GM19238 (cell line): Measurements from ENCODE around the gene ZMYND10.
"Not testable (repeated sequence)": the region's sequence is repeated elsewhere in the genome, so short reads cannot be mapped to it uniquely, and the experiment has no call there.

Source experiments
- DNase-seq: peaks from one replicate; pipeline ENCODE4 v3.0.0; 2011; ENCODE audit warnings: low spot score; ENCODE audit not compliant: insufficient read length

The ZMYND10 gene

DNA sequence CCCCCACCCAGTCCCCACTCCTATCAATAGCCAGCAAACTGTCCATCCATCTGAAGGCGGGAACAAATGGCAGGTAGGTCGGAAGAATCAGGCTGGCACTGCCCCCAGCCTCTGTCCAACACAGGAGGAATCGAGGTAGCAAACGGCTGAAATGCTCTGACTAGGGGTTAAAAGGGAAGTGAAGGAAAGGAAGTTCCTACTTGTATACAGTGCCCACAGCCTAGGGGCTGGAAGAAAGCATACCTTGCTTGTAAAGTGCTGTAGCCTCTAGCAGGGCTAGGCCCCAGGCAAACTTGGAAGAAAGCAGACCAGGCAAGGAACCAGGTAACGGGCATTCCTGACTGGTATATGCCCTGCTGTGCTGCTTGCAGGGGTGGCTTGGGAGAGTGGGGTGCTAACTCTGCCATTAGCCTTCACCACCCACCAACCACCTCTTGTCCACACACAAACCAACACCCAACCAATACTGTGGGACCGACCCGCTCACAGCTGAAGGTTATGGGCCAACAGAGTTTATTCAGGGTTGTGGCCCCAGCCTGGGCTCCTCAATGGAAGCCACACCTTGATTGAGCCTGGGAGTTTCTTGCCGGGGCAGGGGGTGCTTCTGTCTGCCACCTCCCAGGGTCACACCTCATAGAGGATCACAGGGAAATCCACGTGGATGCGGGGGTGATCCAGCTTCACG lies 19.9 kb downstream of the ZMYND10 start:
- DNase-seq = no peak

DNA sequence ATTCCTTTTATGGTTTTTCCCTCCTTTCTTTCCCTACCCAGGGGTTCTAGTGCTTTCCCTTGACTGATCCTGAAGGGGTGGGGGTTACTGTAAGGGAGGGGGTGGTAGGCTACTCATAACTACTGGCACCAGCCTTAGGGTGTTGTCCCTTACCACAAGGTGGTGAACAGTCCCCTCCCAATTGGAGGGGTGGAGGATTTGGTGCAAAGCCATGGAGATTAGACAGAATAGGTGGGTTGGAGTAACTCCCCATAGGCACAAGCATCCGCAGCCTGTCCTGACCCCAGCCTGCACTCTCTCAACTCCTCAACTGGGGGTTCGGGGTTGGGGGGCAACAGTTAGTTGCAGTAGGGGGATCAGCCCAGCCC lies 20.4 kb downstream of the ZMYND10 start:
- DNase-seq = no peak

DNA sequence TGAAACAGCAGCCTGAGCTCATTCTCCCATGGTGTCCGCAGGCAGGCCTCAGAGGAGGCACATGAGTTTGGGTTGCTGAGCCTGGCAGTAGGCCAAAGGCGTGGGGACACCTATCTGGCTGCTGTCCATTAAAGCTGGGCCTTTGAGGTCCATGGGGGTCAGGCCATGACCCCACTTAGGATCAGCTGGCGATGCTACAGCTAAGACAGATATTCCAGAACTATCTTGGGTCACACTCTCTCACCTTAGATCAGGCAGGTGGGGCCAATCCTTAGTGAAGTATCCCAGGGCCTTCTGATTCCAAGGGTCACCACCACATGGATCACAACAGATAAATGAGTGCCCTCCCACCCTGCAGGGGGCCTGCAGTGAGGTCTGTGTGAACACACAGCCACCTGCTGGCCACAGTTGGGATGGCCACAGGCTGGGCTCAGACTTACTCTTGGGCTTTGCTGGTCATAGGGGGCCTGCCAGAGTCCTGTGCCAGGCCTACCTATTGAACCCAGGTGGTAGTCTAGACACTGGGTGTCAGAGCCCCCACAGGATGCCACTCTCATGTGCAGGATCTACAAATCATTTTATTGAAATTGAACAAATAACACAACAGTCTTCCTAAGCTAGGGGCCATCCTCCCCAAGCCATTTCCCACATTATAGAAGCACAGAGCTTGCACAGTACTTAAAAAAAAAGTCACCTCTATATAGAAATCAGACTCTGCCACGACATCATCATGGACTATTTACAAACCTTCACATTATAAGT lies 21.0 kb downstream of the ZMYND10 start:
- DNase-seq = peak; percentile 53

DNA sequence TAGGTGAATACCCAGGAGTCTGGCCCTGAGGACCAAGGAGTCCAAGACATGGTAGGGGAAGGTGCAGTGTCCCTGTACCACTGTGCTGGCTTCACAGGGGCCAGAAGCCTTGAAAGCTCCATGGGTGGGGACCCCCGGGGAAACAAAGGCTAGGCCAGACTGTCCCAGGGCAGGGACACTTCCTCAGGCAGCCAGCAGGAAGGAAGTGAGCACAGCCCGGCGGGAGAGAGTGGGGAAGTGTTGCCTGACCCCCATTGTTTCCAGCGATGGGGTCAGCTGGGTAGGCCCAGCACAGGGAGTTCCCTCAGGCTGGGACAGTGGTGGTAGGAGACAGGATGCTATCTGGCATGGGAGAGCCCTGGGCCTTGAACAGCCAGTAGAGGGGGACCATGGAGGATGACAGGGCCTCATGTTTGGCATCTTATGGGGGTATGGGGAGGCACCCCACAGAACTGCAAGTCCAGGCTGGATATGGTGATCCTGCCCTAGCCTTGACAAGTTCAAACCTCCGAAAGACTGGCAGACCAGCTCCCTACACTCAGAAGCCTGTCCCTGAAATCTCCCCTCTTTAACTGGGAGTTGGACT lies 21.8 kb downstream of the ZMYND10 start:
- DNase-seq = no peak

DNA sequence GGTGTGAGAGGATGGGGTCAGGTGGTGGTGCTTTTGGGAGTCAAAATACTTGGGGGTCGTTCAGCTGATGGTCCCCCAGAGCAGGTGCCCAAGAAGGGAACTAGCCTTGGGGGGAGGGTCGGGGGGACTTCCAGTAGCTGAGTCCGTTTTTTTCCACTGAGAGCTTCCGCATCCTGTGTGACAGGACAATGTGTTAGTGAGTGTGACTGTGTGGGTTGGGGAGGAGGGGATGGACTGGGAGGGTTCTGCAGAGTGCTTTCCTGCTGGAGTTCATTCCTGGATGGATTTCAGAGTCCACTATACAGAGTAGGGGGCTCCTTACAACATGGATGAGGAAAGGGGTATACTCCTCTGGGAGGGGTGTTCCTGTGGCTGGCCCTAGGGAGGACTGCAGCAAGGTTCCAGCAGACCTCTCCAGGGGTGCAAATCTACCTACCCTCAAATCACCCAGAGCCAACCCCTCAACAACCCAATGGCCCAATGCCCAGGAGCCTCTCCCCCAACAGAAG lies 22.4 kb downstream of the ZMYND10 start:
- DNase-seq = no peak

DNA sequence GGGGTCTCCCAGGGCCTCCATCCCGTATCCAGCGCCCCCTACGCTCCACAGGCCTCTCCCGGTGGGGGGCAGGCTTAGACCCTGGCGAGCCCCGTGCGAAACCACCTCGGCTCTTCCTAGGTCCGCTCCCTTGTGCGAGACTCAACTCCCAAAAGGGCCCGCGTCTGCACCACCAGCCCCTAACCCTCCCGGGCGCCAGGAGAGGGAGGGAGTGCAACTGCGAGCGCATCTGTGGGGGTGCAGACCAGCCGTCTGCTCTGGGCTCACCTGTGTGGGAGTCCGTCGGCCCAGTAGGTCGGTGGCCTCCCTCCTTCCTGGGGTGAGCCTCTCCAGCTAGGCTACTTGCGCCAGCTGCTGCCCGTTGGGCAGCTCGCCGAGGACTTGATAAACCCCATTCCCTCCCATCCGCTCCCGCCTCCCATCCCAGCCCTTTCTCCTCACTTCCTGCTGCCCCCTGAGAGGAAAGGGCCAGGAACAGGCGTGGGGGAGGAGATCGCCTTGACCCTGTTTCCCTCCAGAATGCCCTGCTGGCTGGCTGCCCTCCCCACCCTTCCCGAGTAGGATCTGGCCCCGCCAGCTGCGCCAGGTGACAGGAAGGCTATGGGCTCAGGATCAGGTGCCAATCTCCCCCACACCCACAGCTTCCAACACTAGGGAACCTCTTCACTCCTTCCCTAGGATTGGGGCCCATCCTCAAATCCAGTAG lies 23.0 kb downstream of the ZMYND10 start, which contains the start of gene HYAL2:
HYAL2 (minus strand) TSS at position 360 of the 706 bp plus-strand sequence. CDS start 2,256 bp downstream, outside the sequence.
- no peak for DNase-seq

DNA sequence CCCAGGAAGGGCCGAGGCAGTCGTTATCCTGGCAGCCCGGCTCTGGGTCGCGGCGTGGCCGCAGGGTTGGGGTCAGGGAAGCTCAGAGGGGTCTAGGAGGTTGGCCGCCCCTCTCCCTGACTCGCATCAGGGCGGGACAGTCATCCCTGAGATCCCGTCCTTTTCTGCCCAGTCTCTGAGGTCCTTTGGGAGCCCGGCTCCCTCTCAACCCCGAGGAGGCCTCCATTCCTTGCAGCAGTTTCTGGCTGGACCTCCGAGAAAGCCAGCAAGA lies 23.5 kb downstream of the ZMYND10 start:
- no peak for DNase-seq

DNA sequence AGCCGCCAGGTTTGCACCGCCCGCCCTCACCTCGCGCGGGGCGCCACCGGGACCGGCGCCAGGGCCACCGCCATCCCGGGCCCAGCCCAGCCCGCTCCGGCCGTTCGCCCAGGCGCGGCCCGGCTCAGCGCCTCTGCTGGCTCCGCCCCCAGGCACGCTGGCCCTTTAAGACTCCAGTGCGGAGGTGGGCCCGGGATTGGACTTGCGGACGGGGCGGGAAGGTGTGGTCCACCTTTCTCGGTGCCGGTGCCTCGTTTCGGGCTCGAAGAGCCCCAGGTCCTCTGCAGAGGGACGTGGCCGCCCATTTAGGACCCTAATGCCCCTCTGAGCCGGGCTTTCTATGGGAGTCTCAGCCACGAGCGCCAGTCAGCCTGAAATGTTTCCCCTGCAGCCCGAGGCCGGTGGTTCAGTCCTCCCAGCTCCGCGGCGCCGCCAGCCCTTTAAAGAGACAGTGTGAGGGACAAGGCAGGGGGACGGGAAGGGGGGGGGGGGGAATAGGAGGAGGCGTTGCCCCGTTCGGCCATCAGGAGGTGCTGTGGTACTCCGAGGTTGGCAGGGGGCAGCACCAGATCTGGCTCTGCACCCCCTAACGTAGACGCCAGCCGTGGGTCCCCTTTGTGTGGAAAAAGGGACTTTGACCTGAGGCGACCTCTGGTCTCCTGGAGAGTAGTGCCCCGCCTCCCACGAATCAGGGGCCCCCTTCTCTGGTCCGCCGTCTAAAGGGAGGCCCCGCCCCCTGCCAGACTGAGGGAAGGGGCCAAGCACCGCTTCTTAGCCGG lies 24.0 kb downstream of the ZMYND10 start:
- peak; percentile 93 for DNase-seq

DNA sequence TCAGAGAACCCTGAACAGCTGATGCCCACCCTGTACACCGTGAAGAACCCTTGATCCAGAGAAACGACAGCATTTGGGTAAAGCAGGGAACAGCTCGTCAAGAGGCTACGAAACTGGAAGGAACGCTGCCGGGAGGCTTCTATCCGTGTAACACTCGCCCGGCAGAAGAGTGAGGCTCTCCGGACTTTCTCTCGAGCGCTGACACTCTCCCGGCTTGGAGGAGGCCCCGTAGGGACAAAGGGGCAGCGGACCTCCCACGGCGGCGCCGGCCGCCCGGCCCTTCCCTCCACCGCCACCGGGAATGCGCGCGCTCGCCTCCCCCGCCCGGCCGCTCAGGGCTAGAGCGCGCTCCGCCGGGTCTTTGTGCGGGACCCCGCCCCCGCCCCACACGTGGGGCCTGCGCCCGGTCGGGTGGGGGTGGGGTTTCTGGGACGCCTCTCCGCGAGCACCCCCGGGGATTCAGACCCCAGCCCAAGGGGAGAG lies 24.6 kb downstream of the ZMYND10 start:
- DNase-seq = peak; percentile 71

DNA sequence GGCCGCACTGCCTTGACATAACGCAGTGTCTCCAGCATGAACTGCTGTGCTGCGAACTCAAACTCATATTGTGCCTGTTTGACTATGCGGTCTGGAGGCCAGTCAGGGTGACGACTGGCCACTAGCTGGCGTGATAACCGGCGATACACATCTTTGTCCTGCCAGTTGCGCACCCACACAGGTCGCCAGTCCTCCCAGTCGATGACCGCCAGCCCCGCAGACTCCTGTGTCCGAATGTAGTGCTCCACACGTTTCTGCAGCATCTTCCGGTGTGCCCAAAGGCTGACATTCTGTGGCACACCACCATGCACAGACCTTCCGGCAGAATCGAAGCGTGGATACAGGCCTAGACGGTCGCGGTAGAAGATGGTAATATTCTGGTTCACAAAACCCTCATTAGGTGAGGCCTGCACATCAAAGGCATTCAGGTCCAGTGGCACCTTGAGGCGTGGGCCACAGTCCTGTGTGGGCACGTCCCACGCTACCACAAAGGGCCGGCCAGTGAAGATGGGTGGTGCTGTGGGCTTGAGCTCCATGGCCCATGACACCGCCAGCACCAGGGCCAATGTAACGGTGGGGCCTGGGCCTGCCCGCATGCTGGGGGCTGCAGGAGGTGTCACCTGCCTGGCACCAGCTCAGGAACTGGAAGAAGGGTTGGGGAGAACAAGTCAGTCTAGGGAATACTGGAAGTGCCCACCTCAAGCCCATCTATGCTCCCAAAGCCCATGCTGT lies 25.5 kb downstream of the ZMYND10 start:
- DNase-seq = no peak

DNA sequence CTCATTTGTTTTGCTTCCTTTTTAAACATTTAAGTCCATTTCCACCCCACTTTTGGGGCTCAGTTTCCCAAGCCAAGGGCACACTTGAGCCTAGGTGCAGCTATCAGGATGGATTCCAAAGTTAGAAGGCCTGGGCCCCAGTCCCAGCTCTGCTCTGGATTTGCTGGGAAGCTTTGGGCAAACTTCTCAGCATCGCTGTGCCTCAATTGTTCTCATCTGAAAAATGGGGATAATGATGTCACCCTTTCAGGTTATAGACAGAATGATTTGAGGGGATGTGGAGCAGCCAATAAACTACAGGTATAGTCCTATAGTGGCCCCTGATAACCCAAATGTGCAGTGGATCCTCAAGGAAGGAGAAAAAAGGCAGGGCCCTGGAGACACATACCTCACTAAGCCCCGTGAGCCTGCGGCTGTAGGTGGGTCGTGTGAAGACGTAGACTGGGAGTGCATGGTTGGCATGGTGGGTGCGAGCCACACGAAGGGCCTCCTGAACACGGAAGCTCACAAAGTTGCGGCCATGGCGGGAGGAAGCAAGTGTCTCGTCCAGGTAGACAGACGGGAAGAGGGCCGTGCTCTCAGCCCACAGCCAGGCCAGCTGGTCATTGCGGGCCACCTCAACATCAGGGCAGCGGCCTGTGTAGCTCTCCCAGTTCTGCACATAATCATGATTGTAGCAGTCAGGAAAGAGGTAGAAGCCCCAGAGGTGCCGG lies 26.2 kb downstream of the ZMYND10 start:
- no peak for DNase-seq

DNA sequence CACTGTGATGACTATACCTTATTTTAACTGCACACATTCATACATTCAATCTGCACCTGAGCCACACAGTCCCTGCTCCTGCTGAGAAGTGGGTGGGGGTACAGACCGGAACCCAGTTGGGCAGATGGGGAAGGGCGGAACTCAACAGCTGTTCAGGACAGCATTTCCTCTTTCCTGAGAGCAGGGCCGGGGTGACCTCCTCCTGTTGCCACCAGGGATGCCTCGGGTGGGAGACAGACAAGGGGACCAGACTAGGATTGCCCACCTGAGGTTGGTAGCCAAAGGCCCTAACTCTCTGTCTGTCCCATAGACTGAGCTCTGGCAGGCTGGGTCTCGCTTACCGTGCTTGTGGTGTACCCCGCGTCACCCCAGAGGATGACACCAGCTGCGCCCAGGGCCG lies 26.9 kb downstream of the ZMYND10 start:
- DNase-seq = no peak

DNA sequence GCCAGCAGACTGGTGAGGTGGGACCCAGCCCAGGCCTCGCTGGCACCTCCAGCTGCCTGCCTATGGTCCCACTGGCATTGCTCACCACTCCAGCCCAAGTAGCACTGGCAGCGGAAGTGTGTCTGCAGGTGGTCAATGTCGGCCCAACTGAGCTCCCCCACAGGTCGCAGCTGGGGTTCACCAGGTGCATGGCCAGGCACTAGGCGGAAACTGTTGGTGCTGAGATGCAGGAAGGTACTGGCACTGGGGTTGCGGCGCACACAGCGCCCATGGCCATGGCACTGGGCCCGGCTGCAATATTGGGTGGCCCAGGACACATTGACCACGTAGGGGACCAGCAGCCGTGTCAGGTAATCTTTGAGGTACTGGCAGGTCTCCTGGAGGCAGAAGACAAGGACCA lies 27.4 kb downstream of the ZMYND10 start:
- no peak for DNase-seq

DNA sequence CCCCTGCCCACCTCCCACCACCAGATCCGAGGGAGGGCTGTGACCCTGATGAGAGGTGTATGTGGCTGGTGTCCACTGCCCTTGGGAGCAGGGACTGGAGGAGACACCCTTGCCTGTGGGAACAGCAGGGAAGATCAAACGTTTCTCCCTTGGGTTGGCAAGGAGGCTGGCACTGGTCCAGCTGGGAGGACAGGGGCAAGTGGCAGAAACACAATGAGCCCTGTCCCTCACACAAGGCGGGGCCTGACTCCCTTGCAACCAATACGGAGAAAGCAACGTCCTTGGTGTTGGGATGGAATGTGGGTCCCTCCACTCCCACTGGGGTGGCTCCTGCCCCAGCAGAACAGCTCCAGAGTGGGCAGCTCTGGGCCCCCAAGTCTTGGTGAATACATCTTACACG lies 28.2 kb downstream of the ZMYND10 start:
- DNase-seq = no peak

DNA sequence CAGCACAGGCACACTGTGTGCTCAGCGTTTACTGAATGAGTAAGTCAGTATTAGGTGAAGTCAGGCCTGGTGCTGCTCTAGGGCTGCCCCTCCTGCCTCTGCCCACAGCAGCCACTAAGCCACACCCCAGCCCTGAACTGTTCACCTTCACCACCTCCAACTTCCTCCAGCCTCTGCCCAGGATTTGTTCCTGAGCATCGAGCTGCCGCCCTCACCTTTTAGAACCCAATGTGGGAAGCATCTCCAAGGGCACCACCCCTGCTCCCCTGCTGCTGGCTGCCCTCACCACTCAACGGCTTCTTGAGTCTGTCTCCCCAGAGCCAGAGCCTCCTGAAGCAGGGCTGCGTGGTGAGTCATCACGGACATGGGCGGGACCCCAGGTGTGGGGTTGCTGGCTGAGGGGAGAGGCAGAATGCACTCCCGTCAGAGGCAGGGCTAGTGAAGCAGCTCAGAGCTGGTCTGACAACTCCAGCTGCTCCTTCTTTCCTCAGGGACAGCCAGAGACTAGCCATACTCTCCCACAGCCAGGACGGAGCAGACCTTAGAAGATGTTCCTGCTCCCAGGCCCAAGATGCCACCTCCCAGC lies 28.8 kb downstream of the ZMYND10 start:
- DNase-seq = no peak

DNA sequence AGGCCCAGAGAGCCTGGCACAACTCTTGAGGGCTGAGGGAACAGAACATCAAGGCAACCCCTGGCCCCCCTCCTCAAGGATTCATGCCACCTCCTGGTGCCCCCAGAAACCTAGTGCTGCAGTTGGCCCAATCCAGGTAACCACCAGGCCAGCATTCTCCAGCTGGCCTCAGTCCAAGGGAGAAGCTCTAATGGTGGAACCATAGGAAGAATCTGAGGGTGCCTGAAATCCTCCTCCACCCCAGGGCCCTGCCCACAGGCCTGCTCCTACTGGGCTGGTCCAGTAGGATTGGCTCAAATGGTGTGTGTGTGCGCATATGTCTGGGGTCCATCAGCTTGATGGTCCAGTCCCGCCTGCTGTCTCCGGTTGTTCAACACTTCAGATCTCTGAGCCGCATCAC lies 30.7 kb downstream of the ZMYND10 start:
- no peak for DNase-seq

DNA sequence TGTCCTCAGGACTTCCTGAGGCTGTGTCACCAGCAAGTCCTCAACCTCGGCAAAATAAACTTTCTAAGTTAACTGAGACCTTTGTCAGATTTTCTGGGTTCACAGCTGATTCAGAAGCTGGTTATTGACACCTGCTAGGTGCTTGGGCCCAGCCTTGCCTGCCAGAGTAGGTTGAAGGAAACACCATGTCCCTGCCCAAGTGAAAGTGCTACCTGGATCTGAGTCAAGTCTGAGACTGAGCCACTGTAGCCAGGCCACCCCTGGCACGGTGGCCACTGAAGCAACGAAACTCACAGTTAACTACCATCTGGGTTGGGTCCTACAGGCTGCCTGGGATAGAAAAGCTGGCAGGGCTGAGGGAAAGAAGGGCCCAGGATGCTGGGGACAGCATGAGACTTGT lies 31.2 kb downstream of the ZMYND10 start:
- no peak for DNase-seq

DNA sequence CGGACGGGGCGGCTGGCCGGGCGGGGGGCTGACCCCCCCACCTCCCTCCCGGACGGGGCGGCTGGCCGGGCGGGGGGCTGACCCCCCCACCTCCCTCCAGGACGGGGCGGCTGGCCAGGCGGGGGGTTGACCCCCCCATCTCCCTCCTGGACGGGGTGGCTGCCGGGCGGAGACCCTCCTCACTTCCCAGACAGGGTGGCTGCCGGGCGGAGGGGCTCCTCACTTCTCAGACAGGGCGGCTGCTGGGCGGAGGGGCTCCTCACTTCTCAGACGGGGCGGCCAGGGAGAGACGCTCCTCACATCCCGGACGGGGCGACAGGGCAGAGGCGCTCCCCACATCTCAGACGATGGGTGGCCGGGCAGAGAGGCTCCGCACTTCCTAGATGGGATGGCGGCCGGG lies 33.5 kb downstream of the ZMYND10 start:
- not testable (repeated sequence) for DNase-seq

DNA sequence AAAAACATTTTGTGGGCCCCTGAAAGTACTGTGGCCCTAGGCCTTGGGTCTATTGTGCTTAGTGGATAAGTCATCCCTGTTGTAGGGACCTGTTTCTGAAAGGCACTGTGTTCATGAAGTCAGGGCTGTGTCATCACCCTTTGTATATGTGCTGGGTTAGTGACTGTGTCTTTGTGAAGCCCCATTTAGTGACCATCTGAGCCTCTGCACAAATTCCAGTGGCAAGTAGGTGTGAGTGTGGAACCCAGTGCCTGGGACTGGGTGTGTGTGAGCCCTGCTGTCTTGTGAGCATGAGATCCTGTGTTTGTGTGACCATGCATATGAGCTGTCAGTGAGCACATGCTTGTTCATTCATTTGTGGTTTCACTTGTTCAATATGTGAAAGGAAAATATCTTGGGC lies 40.9 kb downstream of the ZMYND10 start:
- no peak for DNase-seq
